ENCODE data around the gene HTR4. TPM values are rescaled to one million over a fixed set of nuclear protein-coding genes. Genes with fewer than 3 reads are reported as not detected.

Gene HTR4
- polyA plus RNA-seq, 1 of the 3 experiments (the other 2 are of a cell fraction) = not detected

DNA sequence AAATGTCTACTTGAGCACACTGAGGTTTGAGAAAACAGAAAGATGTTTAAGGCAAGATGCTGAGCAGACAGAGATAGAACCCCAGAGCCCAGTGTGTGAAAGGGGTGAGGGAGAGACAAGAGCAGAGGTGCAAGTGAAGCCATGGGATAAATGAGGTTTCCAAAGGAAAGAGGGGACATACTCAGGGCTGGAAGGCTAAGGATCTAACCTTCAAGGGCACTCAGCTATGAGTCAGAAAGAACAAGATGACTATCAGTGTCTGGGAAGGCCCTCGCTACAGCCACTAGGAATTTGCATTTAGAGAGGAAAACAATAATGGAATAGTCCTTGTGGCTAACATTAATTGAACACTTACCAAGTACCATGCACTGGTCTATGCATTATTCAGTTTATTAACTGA is 113.7 kb downstream of the HTR4 start:
- TF ChIP-seq RFX5 (IDR thresholded peaks at IDR 0.05; ENCODE audit: low read length) = no peak
- TF ChIP-seq, protein P1, sequence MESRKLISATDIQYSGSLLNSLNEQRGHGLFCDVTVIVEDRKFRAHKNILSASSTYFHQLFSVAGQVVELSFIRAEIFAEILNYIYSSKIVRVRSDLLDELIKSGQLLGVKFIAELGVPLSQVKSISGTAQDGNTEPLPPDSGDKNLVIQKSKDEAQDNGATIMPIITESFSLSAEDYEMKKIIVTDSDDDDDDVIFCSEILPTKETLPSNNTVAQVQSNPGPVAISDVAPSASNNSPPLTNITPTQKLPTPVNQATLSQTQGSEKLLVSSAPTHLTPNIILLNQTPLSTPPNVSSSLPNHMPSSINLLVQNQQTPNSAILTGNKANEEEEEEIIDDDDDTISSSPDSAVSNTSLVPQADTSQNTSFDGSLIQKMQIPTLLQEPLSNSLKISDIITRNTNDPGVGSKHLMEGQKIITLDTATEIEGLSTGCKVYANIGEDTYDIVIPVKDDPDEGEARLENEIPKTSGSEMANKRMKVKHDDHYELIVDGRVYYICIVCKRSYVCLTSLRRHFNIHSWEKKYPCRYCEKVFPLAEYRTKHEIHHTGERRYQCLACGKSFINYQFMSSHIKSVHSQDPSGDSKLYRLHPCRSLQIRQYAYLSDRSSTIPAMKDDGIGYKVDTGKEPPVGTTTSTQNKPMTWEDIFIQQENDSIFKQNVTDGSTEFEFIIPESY (IDR thresholded peaks at IDR 0.05; ENCODE audit: borderline replicate concordance, low read depth) = no peak
- TF ChIP-seq FOXM1 (IDR thresholded peaks at IDR 0.05; ENCODE audit: low read depth) = no peak
- TF ChIP-seq USF2 (IDR thresholded peaks at IDR 0.05; ENCODE audit: borderline replicate concordance, low read depth, low read length) = no peak
- TF ChIP-seq GATA2 (CRISPR knock-in tag; IDR thresholded peaks at IDR 0.05) = no peak
- TF ChIP-seq MXI1 (IDR thresholded peaks at IDR 0.05; ENCODE audit: low read depth, low read length) = no peak
- TF ChIP-seq, protein P2, sequence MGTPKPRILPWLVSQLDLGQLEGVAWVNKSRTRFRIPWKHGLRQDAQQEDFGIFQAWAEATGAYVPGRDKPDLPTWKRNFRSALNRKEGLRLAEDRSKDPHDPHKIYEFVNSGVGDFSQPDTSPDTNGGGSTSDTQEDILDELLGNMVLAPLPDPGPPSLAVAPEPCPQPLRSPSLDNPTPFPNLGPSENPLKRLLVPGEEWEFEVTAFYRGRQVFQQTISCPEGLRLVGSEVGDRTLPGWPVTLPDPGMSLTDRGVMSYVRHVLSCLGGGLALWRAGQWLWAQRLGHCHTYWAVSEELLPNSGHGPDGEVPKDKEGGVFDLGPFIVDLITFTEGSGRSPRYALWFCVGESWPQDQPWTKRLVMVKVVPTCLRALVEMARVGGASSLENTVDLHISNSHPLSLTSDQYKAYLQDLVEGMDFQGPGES (IDR thresholded peaks at IDR 0.05; ENCODE audit: low read depth, low read length) = no peak
- no peak for TF ChIP-seq ELF1 (IDR thresholded peaks at IDR 0.05)
- TF ChIP-seq FOXJ3 (CRISPR knock-in tag; IDR thresholded peaks at IDR 0.05) = no peak
- no peak for TF ChIP-seq SIN3A (IDR thresholded peaks at IDR 0.05; ENCODE audit: borderline replicate concordance, low read depth, low read length)
- TF ChIP-seq, protein P3, sequence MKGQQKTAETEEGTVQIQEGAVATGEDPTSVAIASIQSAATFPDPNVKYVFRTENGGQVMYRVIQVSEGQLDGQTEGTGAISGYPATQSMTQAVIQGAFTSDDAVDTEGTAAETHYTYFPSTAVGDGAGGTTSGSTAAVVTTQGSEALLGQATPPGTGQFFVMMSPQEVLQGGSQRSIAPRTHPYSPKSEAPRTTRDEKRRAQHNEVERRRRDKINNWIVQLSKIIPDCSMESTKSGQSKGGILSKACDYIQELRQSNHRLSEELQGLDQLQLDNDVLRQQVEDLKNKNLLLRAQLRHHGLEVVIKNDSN (IDR thresholded peaks at IDR 0.05; ENCODE audit: borderline replicate concordance, low read depth) = no peak
- TF ChIP-seq EZH2phosphoT487 (IDR thresholded peaks at IDR 0.05; ENCODE audit: borderline replicate concordance, low read depth) = no peak
- TF ChIP-seq MEF2A (IDR thresholded peaks at IDR 0.05; ENCODE audit: borderline replicate concordance, low read depth) = no peak
- TF ChIP-seq YY1 (IDR thresholded peaks at IDR 0.05; ENCODE audit: low read depth) = no peak
- Histone ChIP-seq H3K79me2 (ENCODE audit: insufficient read depth) (no peaks in the 10 kb centered on the region), H3K9me3 (no peaks in the 10 kb centered on the region), H2AFZ (ENCODE audit: low read depth) (no peak overlapping the region), H4K20me1 (ENCODE audit: insufficient read depth) (no peaks in the 10 kb centered on the region), H3K9ac (no peak overlapping the region), H3K9me2 (no peaks in the 10 kb centered on the region), H3K4me2 (no peak overlapping the region), H3K27ac (ENCODE audit: low read depth in 2 of 2, low read length in 1 of 2) (no peak overlapping the region), H3K36me3 (replicated peaks in 1 of 2; ENCODE audit: control insufficient read depth in 1 of 2, insufficient read depth in 2 of 2, low read length in 1 of 2) (no peaks in the 10 kb centered on the region), H3F3A (replicated peaks; ENCODE audit: insufficient read depth) (no peaks in the 10 kb centered on the region), H3K4me1 (ENCODE audit: control insufficient read depth in 1 of 2, insufficient read depth in 2 of 2, low read depth in 1 of 2, low read length in 1 of 2) (no peaks in the 10 kb centered on the region), H3K4me3 (ENCODE audit: low read depth in 2 of 2, low read length in 1 of 2) (no peak overlapping the region), H3K27me3 (ENCODE audit: insufficient read depth) (no peaks in the 10 kb centered on the region; the same call in 1 of the 2 replicates)
- no peak for DNase-seq
- WGBS (ENCODE audit: low lambda C conversion rate) = 62% methylated on average over 1 of the region's 1 CpG
- ChIA-PET CTCF (interaction anchor here (1.1 kb wide), 1 partner anchor 195 kb away, joined by 4 read pairs; no protein-coding TSS in a partner anchor), POLR2A (no interaction called here)

Measured in SK-N-SH (cell line).